Fibroblast of lung (primary cell): ENCODE data around the gene TSPAN18.

ENCODE experiments used
- CTCF ChIP-seq, 2 donors: IDR thresholded peaks in 1 of 2; conservative IDR thresholded peaks in 1 of 2; 1 replicate in 1 of 2; 2 replicates in 1 of 2; pipeline ENCODE4 v1.5.1; 2011 to 2012; ENCODE audit warnings: low read length in 2 of 2, control low read depth in 1 of 2, inconsistent platforms in 1 of 2, low read depth in 1 of 2, mild to moderate bottlenecking in 1 of 2
- EZH2 ChIP-seq: IDR thresholded peaks from 2 replicates; pipeline ENCODE4 v1.5.1; 2012; ENCODE audit warnings: low read length, control low read depth, mild to moderate bottlenecking; ENCODE audit errors: missing control alignments

- no peak for TF ChIP-seq CTCF (conservative IDR thresholded peaks at IDR 0.05 in 1 of 2, IDR thresholded peaks at IDR 0.05 in 1 of 2; ENCODE audit: low read depth in 1 of 2, low read length in 2 of 2)
- TF ChIP-seq EZH2: no peak
Observed at GRCh38 chr11:44833221-44833876, 106.6 kb downstream of the TSPAN18 start.
